Right lobe of liver (tissue), 6 donors: ENCODE data around the gene INSYN2B. TPM values are rescaled to one million over a fixed set of nuclear protein-coding genes. Genes with fewer than 3 reads are reported as not detected.

Experiments used
- ATAC-seq, 4 donors: fragments of 200-7000 bp; cut with Tn5 transposase; one replicate each; pipeline ENCODE4 v1.9.1; 2020; ENCODE audit warnings: mild to moderate bottlenecking in 4 of 4, moderate library complexity in 4 of 4
- DNase-seq, 3 donors: peaks; one replicate each; pipeline ENCODE4 v3.0.0-alpha.2; 2020
- H3K27ac ChIP-seq, 3 donors: fragments of 200-600 bp; one replicate each; pipeline ENCODE4 v1.8.0; 2022
- H3K27me3 ChIP-seq, 2 donors: fragments of 200-600 bp; one replicate each; pipeline ENCODE4 v1.8.0; 2022
- H3K36me3 ChIP-seq, 4 donors: fragments of 200-600 bp; sonication (generic) in 1 of 4; one replicate each; pipeline versions ENCODE4 v1.5.1 to v1.8.0; 2017 to 2022; ENCODE audit warnings: control low read depth in 1 of 4
- H3K4me1 ChIP-seq, 4 donors: fragments of 200-600 bp; sonication (generic) in 1 of 4; one replicate each; pipeline versions ENCODE4 v1.5.1 to v1.8.0; 2017 to 2022; ENCODE audit warnings: control low read depth in 1 of 4
- H3K4me3 ChIP-seq, 3 donors: fragments of 200-600 bp; one replicate each; pipeline ENCODE4 v1.8.0; 2022
- H3K9me3 ChIP-seq, 4 donors: fragments of 200-600 bp; sonication (generic) in 1 of 4; one replicate each; pipeline versions ENCODE4 v1.5.1 to v1.8.0; 2017 to 2022; ENCODE audit warnings: control low read depth in 1 of 4
- CTCF ChIP-seq, 4 donors: fragments of 200-600 bp in 3 of 4; fragments of 450-650 bp in 1 of 4; IDR thresholded peaks; one replicate each; pipeline versions ENCODE4 v1.5.1 to v1.8.0; 2016 to 2022; ENCODE audit warnings: antibody characterized with exemption in 4 of 4, mild to moderate bottlenecking in 2 of 4
- POLR2A ChIP-seq: fragments of 450-650 bp; IDR thresholded peaks from one replicate; pipeline ENCODE4 v1.6.1; 2017; ENCODE audit warnings: antibody characterized with exemption, mild to moderate bottlenecking
- WGBS: methylation state at CpG from one replicate; pipeline ENCODE4 v1.1.6; 2018; ENCODE audit warnings: low coverage, low lambda C conversion rate; ENCODE audit not compliant: insufficient coverage; ENCODE audit errors: missing lambda C conversion rate; 5-methylcytosine and 5-hydroxymethylcytosine counted together
- intact Hi-C, 2 donors: fragments of 100-400 bp; cut with DNase I; formaldehyde crosslinking; loops; one replicate each; pipeline versions ENCODE4 v1.11.2 to v1.14.1; 2022
- total RNA-seq, 6 experiments: library from RNA; depleted of rRNA in 2 of 6; stranded (reverse); fragments of >200 nt in 2 of 6; fragmentation: NEBNext Ultra II Directional in 3 of 6; extraction: Animal tissue kit (Norgen Biotek cat#: 25700) in 3 of 6; gene quantifications; one replicate each; pipeline versions ENCODE4 v1.1.0 to v1.2.4, GENCODE V29; 2016 to 2023
- donor health status: DM: no; HTN: yes; CAD: no.
- donor health status: DM: no; HTN: no; CAD: no.
- donor health status: DM: no; HTN: no; CAD: no.
- donor health status: DM: no; HTN: yes; CAD: no.
- donor health status: DM: no; HTN: yes; CAD: no.

Gene INSYN2B
- total RNA-seq, 6 experiments from 2014 or later, result 0.09 to 0.13 TPM; not detected in 4

GRCh38 chr5:169944115-169944514 is 36.2 kb downstream of the INSYN2B start:
- TF ChIP-seq CTCF (IDR thresholded peaks at IDR 0.05), result no peak
- no peak for TF ChIP-seq POLR2A
- Histone ChIP-seq H3K9me3 (no peaks in the 10 kb centered on the region), H3K27ac (no peak overlapping the region), H3K4me1 (no peaks in the 10 kb centered on the region), H3K4me3 (no peak overlapping the region), H3K36me3 (no peaks in the 10 kb centered on the region), H3K27me3 (no peaks in the 10 kb centered on the region)
- DNase-seq (no peak), ATAC-seq (no peak)
- intact Hi-C loops, result no loop called here
- WGBS, result 46% methylated on average over 6 of the region's 6 CpGs

- DNase-seq (no peak), ATAC-seq (no peak)
- no peak overlapping the region for H3K4me3 ChIP-seq
- H3K27ac ChIP-seq, result no peak overlapping the region
- H3K36me3 ChIP-seq, result no peaks in the 10 kb centered on the region
- H3K27me3 ChIP-seq, result no peaks in the 10 kb centered on the region
- H3K9me3 ChIP-seq, result no peaks in the 10 kb centered on the region
- 69% methylated on average over 2 of the region's 4 CpGs for WGBS
- no peaks in the 10 kb centered on the region for H3K4me1 ChIP-seq
- TF ChIP-seq CTCF (IDR thresholded peaks at IDR 0.05) (no peak), POLR2A (no peak)
- intact Hi-C loops, result no loop called here
These were observed 37.3 kb downstream of the INSYN2B start for GRCh38 chr5:169943026-169943425.

- intact Hi-C loops, result no loop called here
- Histone ChIP-seq H3K36me3 (no peaks in the 10 kb centered on the region), H3K4me1 (no peaks in the 10 kb centered on the region), H3K27ac (no peak overlapping the region), H3K9me3 (no peaks in the 10 kb centered on the region), H3K27me3 (no peaks in the 10 kb centered on the region), H3K4me3 (no peak overlapping the region)
- DNase-seq (no peak), ATAC-seq (no peak)
- TF ChIP-seq POLR2A (no peak), CTCF (IDR thresholded peaks at IDR 0.05) (no peak)
- no CpG with 5 or more reads among the region's 1 CpG for WGBS
These were observed 38.1 kb downstream of the INSYN2B start for GRCh38 chr5:169942181-169942580.

- Histone ChIP-seq H3K4me1 (no peaks in the 10 kb centered on the region), H3K27me3 (no peaks in the 10 kb centered on the region), H3K9me3 (no peaks in the 10 kb centered on the region), H3K27ac (no peak overlapping the region), H3K4me3 (no peak overlapping the region), H3K36me3 (no peaks in the 10 kb centered on the region)
- DNase-seq, result no peak
- intact Hi-C loops, result no loop called here
- no peak for TF ChIP-seq POLR2A
- no peak for TF ChIP-seq CTCF (IDR thresholded peaks at IDR 0.05)
- WGBS, result 67% methylated on average over 2 of the region's 7 CpGs
- no peak for ATAC-seq
These were observed 38.8 kb downstream of the INSYN2B start for GRCh38 chr5:169941542-169941941.

- intact Hi-C loops, result no loop called here
- WGBS, result 100% methylated on average over 1 of the region's 2 CpGs
These were observed 40.6 kb downstream of the INSYN2B start for GRCh38 chr5:169939731-169940130.

More at GRCh38 chr5:169939731-169940130, 40.6 kb downstream of the INSYN2B start:
- TF ChIP-seq CTCF (IDR thresholded peaks at IDR 0.05), result no peak
- TF ChIP-seq POLR2A, result no peak
- Histone ChIP-seq H3K27ac (no peak overlapping the region), H3K36me3 (no peaks in the 10 kb centered on the region), H3K4me1 (no peaks in the 10 kb centered on the region), H3K9me3 (no peaks in the 10 kb centered on the region), H3K4me3 (no peak overlapping the region), H3K27me3 (no peaks in the 10 kb centered on the region)
- DNase-seq (no peak), ATAC-seq (no peak)
